Sigmoid colon (tissue), 4 donors: Measurements from ENCODE around the gene TUBA1C.

Experiments used
- CTCF ChIP-seq, 4 experiments: fragments of 450-650 bp in 3 of 4; fragments of 200-600 bp in 1 of 4; IDR thresholded peaks; one replicate each; pipeline ENCODE4 v1.5.1; 2016 to 2019; ENCODE audit warnings: antibody characterized with exemption in 4 of 4, mild to moderate bottlenecking in 3 of 4, moderate library complexity in 2 of 4
- POLR2A ChIP-seq, 2 donors: fragments of 450-650 bp; IDR thresholded peaks; one replicate each; pipeline ENCODE4 v1.6.1; 2016; ENCODE audit warnings: antibody characterized with exemption in 2 of 2, mild to moderate bottlenecking in 2 of 2, moderate library complexity in 2 of 2
- POLR2AphosphoS5 ChIP-seq, 4 donors: sonication (generic); formaldehyde crosslinking; IDR thresholded peaks; one replicate each; pipeline ENCODE4 v1.6.1; 2017; ENCODE audit warnings: antibody characterized with exemption in 4 of 4

DNA sequence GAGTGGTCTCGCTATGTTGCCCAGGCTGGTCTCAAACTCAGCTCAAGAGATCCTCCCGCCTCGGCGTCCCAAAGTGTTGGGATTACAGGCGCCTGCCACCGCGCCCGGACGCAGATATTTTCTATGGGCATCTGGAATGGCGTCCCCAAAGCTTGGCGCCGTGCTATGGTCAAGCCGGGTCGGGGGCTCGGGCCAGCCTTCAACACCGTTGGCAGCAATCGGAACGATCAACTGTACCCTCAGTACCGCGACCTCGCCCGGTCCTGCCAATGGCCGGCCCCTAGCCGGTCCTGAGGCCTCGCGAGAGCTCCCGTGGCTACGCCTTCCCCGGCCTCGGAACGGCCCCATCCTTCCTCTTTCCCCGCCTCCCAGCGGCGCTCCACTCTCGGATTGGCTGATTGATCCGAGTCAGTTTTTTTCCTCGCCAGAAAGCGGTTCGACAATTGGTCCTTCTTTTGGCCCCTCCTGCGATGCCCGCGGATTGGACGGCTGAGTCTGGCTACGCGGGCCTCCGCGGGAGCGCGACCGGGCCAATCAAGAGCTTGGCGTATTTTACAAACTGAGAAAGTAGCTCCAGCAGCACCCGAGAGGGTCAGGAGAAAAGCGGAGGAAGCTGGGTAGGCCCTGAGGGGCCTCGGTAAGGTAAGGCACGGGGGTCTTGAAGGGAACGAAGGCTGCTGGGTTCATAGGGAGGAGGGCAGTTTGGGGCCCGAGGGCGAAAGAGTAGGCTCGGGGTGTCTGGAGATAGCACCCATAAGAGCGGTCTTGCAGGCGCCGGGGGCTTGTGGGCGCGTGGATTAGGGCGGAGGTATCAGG, 58.0 kb downstream of the TUBA1C start, which contains the start of gene TROAP:
- TF ChIP-seq POLR2A (IDR thresholded peaks at IDR 0.05) (peak; percentile 36 to 70), CTCF (IDR thresholded peaks at IDR 0.05) (no peak), POLR2AphosphoS5 (IDR thresholded peaks at IDR 0.05) (peak; percentile 49 to 88 (median 72))
